Right kidney (tissue), 9 donors: ENCODE data around the gene SPINK9.

Experiments used
- DNase-seq: peaks from one replicate; pipeline ENCODE4 v3.0.0-alpha.2; 2016
- long read RNA-seq, 8 donors: transcript quantifications; one replicate each; lab custom pipeline, GENCODE V29; 2026

SPINK9 gene
- long read RNA-seq, donor 1: 0 reads
- long read RNA-seq, donor 2: 0 reads
- long read RNA-seq, donor 3: 0 reads
- long read RNA-seq, donor 4: 0 reads
- long read RNA-seq, donor 5: 0 reads
- long read RNA-seq, donor 6: 0 reads
- long read RNA-seq, donor 7: 0 reads
- long read RNA-seq, donor 8: 0 reads

GRCh38 chr5:148335259-148335658 is at the start of gene SPINK9:
SPINK9 (plus strand) TSS chr5:148335559; CDS start chr5:148335614, 55 bp downstream.
- no peak for DNase-seq

DNA sequence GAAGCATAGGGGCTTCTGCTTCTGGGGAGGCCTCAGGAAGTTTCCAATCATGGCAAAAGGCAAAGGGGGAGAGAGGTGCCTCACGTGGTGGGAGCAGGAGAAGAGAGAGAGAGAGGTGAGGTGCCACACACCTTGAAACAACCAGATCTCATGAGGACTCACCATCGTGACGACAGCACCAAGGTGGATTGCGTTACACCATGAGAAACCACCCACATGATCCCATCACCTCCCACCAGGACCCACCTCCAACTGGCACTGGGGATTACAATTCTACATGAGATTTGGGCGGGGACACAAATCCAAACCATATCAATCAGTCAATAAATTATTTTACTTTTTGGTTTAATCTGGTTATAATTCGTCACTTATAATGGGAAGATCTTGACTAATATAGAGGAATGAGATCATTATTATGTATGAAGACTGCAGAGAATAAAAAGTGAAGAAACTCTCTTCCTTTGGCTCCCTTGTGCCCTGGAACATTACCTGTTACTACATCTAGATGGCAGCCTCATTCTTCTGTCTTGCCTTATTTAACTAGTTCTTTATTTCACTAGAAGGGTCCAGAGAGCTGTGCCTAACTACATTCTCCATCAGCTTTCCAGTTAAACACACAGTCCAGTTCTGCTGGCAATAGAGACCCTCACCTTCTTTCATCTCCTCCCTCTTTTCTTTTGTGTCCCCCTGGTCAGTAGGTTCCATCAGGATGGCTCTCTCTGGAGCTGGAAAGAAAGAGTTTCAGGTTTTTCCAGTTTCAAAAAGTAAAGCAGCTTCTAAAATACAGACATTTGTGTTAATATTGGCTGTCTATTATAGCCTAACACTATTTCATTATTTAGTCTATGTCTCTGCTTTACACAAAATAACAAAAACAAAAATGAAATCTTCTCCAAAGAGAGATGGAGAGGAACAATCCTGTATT is 44.8 kb upstream of the SPINK9 start:
- DNase-seq: no peak

DNA sequence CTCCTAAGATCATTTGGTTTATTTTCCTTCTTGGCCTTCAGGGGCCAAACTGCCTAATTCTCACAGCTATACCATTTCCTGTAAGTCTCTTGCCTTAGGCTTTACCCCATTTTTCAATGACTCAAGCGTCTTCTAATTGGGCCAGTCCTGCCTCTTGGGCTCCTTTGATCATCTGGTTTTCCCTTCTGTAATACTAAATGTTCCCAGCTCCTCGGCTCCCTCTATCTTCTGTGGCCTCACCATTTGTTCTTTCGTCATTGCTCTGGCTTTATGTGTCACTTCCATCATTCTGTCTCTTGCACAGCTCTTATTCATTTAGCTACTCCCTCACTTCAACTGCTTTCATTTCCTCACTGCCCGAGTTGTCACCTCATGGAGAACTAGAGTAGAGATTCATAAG is 37.6 kb upstream of the SPINK9 start:
- DNase-seq: no peak

DNA sequence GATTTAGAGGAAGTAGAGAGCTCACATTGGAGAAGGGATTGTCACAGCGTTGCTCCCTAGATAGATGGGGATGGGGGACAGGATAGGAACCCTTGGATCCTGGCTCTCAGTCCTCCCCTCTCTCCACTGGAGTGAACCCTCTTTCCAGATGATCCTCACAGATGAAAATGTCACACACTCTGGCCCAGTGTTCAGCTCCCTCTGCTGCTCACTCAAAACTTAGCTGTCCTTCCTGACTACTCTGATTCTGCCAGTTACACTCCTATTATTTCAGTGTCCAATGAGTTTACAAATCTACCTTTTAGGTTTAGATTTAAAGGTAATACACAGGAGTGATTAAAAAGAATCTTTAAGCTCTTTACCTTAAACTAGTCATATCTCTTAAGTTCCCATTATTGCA is 28.9 kb upstream of the SPINK9 start:
- DNase-seq: no peak

GRCh38 chr5:148309019-148309418 is 26.3 kb upstream of the SPINK9 start:
- DNase-seq: no peak

DNA sequence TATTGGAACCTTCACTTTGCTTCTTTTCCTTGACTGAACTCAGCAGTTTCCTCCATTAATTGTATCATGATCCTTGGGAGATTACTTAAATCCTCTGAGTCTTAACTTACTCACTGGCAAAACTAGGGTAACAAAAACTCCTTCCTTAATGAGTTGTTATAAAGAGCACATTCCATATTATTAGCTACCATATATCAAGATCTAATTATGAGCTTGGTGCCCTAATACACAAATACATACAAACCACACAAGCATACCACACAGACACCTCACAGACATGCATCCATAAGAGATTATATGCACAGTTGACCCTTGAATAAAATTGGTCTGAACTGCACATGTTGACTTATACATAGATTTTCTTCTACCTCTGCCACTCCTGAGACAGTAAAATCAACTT is 25.6 kb upstream of the SPINK9 start:
- no peak for DNase-seq

DNA sequence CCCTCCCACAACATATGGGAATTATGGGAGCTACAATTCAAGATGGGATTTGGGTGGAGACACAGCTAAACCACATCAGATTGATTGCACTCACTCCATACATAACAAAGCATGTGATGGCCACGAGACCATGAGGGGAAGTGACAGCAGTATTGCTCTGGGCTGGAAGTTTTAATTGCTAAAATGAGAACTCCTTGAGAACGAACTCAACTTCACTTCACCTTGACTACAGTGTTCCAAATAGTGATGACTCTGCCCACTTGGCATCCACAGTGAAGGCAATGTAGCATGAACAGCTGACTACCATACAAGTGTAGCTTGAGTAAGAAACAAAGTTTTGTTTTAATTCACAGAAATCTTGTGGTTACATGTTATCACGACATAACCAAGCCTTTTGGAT is 23.9 kb upstream of the SPINK9 start:
- DNase-seq: no peak

DNA sequence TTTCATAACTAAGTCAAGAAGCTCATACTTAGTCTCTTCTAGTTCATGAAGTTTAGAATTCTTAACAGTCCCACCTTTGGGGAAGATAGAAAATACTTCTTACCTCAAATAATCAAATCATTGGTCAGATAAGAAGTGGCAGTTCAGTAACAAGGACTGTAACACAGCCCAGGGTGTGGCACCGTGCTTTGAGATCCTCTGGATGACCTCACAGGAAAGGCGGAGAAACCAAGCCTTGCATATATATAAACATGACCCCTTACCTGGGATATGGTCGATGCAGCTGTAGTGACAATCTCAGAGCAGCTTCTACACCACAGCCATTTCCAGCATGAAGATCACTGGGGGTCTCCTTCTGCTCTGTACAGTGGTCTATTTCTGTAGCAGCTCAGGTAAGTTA is 23.2 kb upstream of the SPINK9 start, which contains the start of gene SPINK7:
TSS of gene SPINK7 (plus strand) at position 271 of the 400 bp plus-strand sequence. CDS start at position 332, 61 bp downstream.
- DNase-seq: no peak

- no peak for DNase-seq
Observed at GRCh38 chr5:148314187-148314586, 21.2 kb upstream of the SPINK9 start.

DNA sequence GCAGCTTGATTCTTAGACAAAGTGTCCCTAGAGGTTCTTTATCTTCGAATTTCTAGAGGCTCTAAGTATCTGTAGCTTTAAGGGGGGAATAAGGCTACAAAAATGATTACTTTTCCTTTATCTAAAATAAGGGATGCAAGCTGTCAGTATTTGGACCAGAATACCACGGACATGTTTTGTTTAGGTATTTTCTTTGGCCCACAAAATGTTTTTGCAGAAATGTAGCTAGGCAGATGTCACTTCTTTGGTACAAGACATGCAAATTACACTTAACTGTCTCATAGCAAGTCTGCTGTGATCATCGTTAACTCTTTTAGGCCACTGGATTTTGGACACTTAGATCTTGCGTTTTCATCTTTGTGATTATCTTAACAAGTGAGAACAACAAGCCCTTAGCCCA is 20.6 kb upstream of the SPINK9 start:
- no peak for DNase-seq

DNA sequence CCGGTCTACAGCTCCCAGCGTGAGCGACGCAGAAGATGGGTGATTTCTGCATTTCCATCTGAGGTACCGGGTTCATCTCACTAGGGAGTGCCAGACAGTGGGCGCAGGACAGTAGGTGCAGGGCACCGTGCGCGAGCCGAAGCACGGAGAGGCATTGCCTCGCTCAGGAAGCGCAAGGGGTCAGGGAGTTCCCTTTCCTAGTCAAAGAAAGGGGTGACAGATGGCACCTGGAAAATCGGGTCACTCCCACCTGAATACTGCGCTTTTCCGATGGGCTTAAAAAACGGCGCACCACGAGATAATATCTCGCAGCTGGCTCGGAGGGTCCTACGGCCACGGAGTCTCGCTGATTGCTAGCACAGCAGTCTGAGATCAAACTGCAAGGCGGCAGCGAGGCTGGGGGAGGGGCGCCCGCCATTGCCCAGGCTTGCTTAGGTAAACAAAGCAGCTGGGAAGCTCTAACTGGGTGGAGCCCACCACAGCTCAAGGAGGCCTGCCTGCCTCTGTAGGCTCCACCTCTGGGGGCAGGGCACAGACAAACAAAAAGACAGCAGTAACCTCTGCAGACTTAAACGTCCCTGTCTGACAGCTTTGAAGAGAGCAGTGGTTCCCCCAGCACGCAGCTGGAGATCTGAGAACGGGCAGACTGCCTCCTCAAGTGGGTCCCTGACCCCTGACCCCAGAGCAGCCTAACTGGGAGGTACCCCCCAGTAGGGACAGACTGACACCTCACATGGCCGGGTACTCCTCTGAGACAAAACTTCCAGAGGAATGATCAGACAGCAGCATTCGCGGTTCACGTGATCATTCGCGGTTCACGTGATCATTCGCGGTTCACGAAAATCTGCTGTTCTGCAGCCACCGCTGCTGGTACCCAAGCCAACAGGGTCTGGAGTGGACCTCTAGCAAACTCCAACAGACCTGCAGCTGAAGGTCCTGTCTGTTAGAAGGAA is 15.1 kb upstream of the SPINK9 start:
- DNase-seq: peak; percentile 11

DNA sequence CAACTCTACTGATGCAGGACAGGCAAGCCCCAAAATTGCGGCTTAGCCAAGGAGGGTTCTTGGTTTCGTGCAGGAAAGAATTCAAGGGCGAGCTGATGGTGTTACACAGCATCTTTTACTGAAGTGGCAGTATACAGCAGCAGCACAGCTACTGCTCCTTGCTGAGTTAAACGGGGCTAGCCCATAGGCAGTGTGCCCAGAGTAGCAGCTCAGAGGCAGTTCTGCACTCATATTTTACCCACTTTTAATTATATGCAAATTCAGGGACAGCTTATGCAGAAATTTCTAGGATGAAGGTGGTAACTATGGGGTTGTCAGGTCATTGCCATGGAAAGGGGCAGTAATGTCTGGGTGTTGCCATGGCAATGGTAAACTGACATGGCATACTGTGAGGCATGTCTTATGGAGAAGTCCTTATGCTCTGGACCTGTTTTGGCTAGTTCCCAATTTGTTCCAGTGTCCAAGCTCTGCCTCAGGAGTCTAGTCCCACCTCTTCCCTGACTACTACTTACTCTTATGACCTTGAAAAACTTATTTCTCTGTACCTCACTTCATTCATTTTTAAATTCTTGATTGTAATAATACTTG is 2.0 kb upstream of the SPINK9 start:
- DNase-seq: no peak

DNA sequence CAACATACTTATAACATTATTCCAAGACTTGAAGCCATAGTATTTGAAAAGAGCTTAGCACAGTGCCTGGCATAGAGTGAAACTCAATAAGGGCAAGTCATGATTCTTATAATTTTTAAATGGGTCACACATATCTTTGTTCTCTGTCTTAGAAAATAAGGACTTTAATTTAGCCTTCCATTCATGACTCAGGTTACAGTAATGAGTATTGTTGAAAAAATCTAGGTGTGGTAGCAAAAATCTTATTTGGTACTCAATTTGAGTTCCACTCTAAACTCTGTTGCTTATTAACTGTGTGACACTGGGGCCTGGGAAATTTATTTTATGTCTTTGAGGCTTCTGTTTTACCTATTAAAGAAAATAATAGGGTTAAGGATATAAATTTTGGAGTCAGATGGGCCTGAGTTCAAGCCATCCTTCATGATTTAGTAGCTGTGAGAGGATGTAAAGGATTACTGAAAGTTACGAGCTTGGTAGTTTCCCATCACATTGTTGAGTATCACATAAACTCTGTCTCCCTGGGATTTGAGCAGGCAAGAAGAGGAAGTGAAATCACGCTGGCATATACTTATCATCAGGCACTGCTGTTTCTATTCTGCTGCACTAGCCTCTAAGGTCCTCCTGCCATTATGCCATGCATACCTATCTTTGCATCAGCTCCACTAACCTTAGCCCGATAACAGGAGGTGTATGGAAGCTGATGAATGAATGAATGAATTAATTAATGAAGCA is 1.5 kb downstream of the SPINK9 start:
- DNase-seq: no peak

DNA sequence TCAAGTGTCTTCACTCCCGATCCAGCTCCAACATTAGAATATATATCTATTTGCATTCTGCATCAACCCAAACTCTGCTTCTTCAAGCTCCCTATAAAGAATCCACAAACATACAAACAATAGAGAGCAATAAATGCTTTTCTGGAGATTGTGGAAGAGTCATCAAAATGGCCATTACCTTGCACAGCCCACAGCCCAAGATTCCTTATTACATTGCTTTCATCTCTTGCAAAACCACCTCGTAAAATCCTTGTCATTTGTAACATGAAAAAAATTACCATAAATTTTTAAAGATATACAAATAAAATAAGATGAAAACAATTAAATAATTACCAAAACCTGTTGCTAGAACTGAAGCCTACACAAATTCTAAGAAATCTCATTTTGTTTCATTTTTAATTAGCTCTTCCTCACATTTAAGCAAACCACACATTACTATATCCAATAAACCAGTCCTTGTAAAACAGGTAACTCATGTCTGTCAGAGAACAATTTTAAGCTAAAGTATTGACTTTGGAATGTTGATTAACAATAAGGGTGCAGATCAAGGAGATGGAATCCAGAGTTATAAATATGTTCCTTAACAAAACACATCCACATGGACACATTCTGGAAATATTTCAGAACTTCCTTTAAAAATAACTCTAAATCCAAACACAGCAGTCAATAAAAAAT is 7.1 kb downstream of the SPINK9 start:
- no peak for DNase-seq

GRCh38 chr5:148343046-148343407 is 7.7 kb downstream of the SPINK9 start:
- DNase-seq: no peak

- DNase-seq: no peak
Observed at GRCh38 chr5:148343603-148344487, 8.5 kb downstream of the SPINK9 start.

DNA sequence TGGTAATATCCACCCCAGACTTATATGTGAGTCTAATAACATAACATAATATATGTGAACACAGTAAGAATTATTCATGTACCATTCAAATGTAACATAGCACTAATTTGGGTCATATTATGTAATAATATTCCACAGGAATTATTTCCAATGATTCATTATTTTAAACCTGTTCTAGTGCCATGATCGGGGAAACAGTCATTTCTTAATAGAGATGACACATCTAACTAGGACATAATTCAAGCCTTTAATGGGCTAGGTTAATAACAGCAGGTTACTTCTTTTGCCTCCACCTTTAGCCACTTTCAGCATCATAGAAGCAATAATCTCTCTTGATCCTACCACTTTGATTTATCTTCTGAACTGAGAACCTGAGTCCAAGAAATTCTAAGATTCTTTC is 12.3 kb downstream of the SPINK9 start:
- no peak for DNase-seq

DNA sequence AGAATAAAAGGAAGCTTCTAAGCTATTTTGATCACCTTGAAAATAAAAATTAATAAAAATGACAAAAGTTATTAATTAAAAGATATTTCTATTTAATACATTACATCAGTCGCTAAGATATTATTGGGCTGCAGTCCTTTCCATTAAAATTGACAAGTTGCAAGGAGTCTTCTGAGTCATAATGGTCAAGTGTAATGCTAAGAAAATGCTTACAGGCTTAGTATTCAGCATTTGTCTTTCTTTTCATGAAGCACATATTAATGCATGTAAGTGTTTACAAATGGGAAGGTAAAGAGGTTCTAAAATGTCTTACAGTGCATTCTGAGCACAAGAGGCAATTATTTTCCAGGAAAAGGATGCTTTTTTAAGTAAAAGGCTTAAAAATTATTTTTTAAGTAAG is 17.3 kb downstream of the SPINK9 start:
- no peak for DNase-seq

DNA sequence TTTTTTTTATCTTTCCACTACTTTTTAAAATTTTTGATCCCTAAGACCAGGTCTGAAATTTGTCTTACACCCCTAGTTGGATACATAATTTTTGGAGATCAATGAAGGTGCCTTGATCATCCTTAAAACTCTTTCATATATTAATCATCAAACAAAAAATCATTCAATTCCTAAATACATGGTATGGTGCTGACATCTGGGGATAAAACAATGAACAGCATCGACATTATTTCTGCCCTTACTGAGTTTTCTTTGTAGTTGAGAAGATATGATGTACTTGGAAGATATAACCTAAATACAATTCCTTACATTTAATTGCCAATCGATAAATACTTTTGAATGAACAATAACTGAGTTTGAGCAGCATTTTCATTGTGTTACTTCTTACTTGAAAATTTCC is 18.3 kb downstream of the SPINK9 start:
- DNase-seq: no peak

DNA sequence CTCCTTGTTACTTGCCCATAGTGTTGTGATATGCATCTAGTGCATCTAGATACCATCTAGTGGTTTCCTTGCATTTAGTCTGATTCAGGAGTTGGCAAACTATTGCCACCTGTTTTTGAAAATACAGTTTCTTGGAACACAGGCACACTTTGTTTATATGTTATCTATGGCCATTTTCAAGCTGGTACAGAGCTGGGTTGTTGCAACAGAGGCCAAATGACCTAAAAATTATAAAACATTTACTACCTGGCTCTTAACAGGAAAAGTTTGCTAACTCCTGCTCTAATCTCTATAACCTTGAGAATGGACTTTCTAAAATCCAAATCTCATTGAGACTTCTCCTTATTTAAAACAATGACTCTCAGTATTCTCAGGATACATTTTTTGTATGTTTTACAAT is 29.0 kb downstream of the SPINK9 start:
- no peak for DNase-seq
